HuH-7.5 (cell line): Measurements from ENCODE around the gene RERE.

Experiments used
- DNase-seq: peaks from one replicate; pipeline ENCODE4 v3.0.0; 2011; ENCODE audit warnings: low spot score

RERE gene

GRCh38 chr1:8474369-8474768 is 343.1 kb downstream of the RERE start:
- DNase-seq: no peak

- no peak for DNase-seq
Measured at GRCh38 chr1:8473891-8474300, 343.5 kb downstream of the RERE start.

- no peak for DNase-seq
Measured at GRCh38 chr1:8473121-8473875, 344.1 kb downstream of the RERE start.

- no peak for DNase-seq
Measured at GRCh38 chr1:8472668-8473067, 344.8 kb downstream of the RERE start.

- no peak for DNase-seq
Measured at GRCh38 chr1:8471451-8471850, 346.0 kb downstream of the RERE start.

GRCh38 chr1:8468751-8469150 is 348.7 kb downstream of the RERE start:
- no peak for DNase-seq

GRCh38 chr1:8467308-8467707 is 350.1 kb downstream of the RERE start:
- no peak for DNase-seq

GRCh38 chr1:8465692-8466091 is 351.7 kb downstream of the RERE start:
- DNase-seq: no peak

- DNase-seq: no peak
Measured at GRCh38 chr1:8465013-8465412, 352.4 kb downstream of the RERE start.

- no peak for DNase-seq
Measured at GRCh38 chr1:8464377-8464776, 353.1 kb downstream of the RERE start.

- no peak for DNase-seq
Measured at GRCh38 chr1:8463144-8463927, 354.1 kb downstream of the RERE start.

GRCh38 chr1:8462371-8462892 is 355.0 kb downstream of the RERE start:
- no peak for DNase-seq

GRCh38 chr1:8461351-8462110 is 355.9 kb downstream of the RERE start:
- DNase-seq: no peak

- DNase-seq: no peak
Measured at GRCh38 chr1:8460784-8461183, 356.7 kb downstream of the RERE start.

GRCh38 chr1:8460132-8460544 is 357.3 kb downstream of the RERE start:
- DNase-seq: no peak

- DNase-seq: no peak
Measured at GRCh38 chr1:8458607-8459006, 358.8 kb downstream of the RERE start.

GRCh38 chr1:8457760-8458381 is 359.6 kb downstream of the RERE start:
- no peak for DNase-seq

GRCh38 chr1:8456991-8457390 is 360.4 kb downstream of the RERE start:
- no peak for DNase-seq

GRCh38 chr1:8456308-8456912 is 361.0 kb downstream of the RERE start:
- no peak for DNase-seq

GRCh38 chr1:8455700-8456307 is 361.6 kb downstream of the RERE start:
- no peak for DNase-seq

- DNase-seq: no peak
Measured at GRCh38 chr1:8450312-8450711, 367.1 kb downstream of the RERE start.
